ENCODE data around the gene TRIM62.

TRIM62 gene

GRCh38 chr1:33151116-33151515, 30.7 kb downstream of the TRIM62 start:
- Histone ChIP-seq H3K27ac (ENCODE audit: low read length) (no peak overlapping the region), H3K9me3 (ENCODE audit: insufficient read depth, low read length, severe bottlenecking) (no peaks in the 10 kb centered on the region), H3K9ac (ENCODE audit: low read depth, low read length) (no peak overlapping the region), H3K27me3 (ENCODE audit: insufficient read depth, low read length, poor library complexity) (no peaks in the 10 kb centered on the region), H3K4me1 (ENCODE audit: insufficient read depth, low read length) (peaks cover 19% of the 10 kb centered on the region), H2AFZ (ENCODE audit: low read depth, low read length) (no peak overlapping the region), H3K36me3 (ENCODE audit: insufficient read depth, low read length) (peaks cover 26% of the 10 kb centered on the region), H3K4me3 (ENCODE audit: low read depth in 1 of 2, low read length in 2 of 2) (no peak overlapping the region), H3K4me2 (ENCODE audit: insufficient read depth, low read length) (no peak overlapping the region), H3K79me2 (ENCODE audit: insufficient read depth, low read length) (no peaks in the 10 kb centered on the region), H4K20me1 (ENCODE audit: insufficient read depth, low read length) (no peaks in the 10 kb centered on the region; the same call in 1 of the 2 replicates)
- TF ChIP-seq EZH2 (IDR thresholded peaks at IDR 0.05; ENCODE audit: borderline replicate concordance, low read depth, low read length, severe bottlenecking) (no peak), CTCF (IDR thresholded peaks at IDR 0.05; ENCODE audit: borderline replicate concordance, extremely low read depth, low read length, poor library complexity, severe bottlenecking) (no peak)
- DNase-seq (no peak), ATAC-seq (ENCODE audit: insufficient read depth, low read depth) (no peak)

- DNase-seq: no peak
Observed at GRCh38 chr1:33150522-33150921, 31.3 kb downstream of the TRIM62 start.

GRCh38 chr1:33149453-33150190, 32.2 kb downstream of the TRIM62 start:
- Histone ChIP-seq H3K27me3 (ENCODE audit: insufficient read depth, low read length, poor library complexity) (no peaks in the 10 kb centered on the region), H3K9ac (ENCODE audit: low read depth, low read length) (no peak overlapping the region), H3K36me3 (ENCODE audit: insufficient read depth, low read length) (peaks cover 31% of the 10 kb centered on the region), H2AFZ (ENCODE audit: low read depth, low read length) (no peak overlapping the region), H4K20me1 (ENCODE audit: insufficient read depth, low read length) (peaks cover under 1% of the 10 kb centered on the region; the same call in 1 of the 2 replicates), H3K4me3 (ENCODE audit: low read depth in 1 of 2, low read length in 2 of 2) (no peak overlapping the region), H3K4me1 (ENCODE audit: insufficient read depth, low read length) (peaks cover 19% of the 10 kb centered on the region), H3K79me2 (ENCODE audit: insufficient read depth, low read length) (no peaks in the 10 kb centered on the region), H3K9me3 (ENCODE audit: insufficient read depth, low read length, severe bottlenecking) (no peaks in the 10 kb centered on the region), H3K27ac (ENCODE audit: low read length) (no peak overlapping the region), H3K4me2 (ENCODE audit: insufficient read depth, low read length) (no peak overlapping the region)
- ATAC-seq (ENCODE audit: insufficient read depth, low read depth) (no peak), DNase-seq (no peak)
- no peak for TF ChIP-seq EZH2 (IDR thresholded peaks at IDR 0.05; ENCODE audit: borderline replicate concordance, low read depth, low read length, severe bottlenecking)
- TF ChIP-seq CTCF (IDR thresholded peaks at IDR 0.05; ENCODE audit: borderline replicate concordance, extremely low read depth, low read length, poor library complexity, severe bottlenecking): no peak

More at GRCh38 chr1:33150522-33150921, 31.3 kb downstream of the TRIM62 start:
- Histone ChIP-seq H3K4me1 (ENCODE audit: insufficient read depth, low read length) (peaks cover 19% of the 10 kb centered on the region), H3K79me2 (ENCODE audit: insufficient read depth, low read length) (no peaks in the 10 kb centered on the region), H3K9me3 (ENCODE audit: insufficient read depth, low read length, severe bottlenecking) (no peaks in the 10 kb centered on the region), H3K36me3 (ENCODE audit: insufficient read depth, low read length) (peaks cover 26% of the 10 kb centered on the region), H3K4me2 (ENCODE audit: insufficient read depth, low read length) (no peak overlapping the region), H3K9ac (ENCODE audit: low read depth, low read length) (no peak overlapping the region), H3K4me3 (ENCODE audit: low read depth in 1 of 2, low read length in 2 of 2) (no peak overlapping the region), H3K27ac (ENCODE audit: low read length) (no peak overlapping the region), H3K27me3 (ENCODE audit: insufficient read depth, low read length, poor library complexity) (no peaks in the 10 kb centered on the region), H4K20me1 (ENCODE audit: insufficient read depth, low read length) (no peaks in the 10 kb centered on the region; the same call in 1 of the 2 replicates), H2AFZ (ENCODE audit: low read depth, low read length) (no peak overlapping the region)
- no peak for TF ChIP-seq CTCF (IDR thresholded peaks at IDR 0.05; ENCODE audit: borderline replicate concordance, extremely low read depth, low read length, poor library complexity, severe bottlenecking)
- ATAC-seq (ENCODE audit: insufficient read depth, low read depth): no peak

All from DND-41 (cell line).